ENCODE results near the gene NXPH1. TPM values are rescaled to one million over a fixed set of nuclear protein-coding genes. Genes with fewer than 3 reads are reported as not detected.

NXPH1 gene
- total RNA-seq, 1 donor from 2014 or later: not detected

- DNase-seq (ENCODE audit: low read depth): no peak
Measured at GRCh38 chr7:8507566-8507965, 74.2 kb downstream of the NXPH1 start.

- DNase-seq (ENCODE audit: low read depth): no peak
Measured at GRCh38 chr7:8509621-8510020, 76.2 kb downstream of the NXPH1 start.

- no peak for DNase-seq (ENCODE audit: low read depth)
Measured at GRCh38 chr7:8511855-8512254, 78.4 kb downstream of the NXPH1 start.

- DNase-seq (ENCODE audit: low read depth): no peak
Measured at GRCh38 chr7:8514781-8515519, 81.5 kb downstream of the NXPH1 start.

- no peak for DNase-seq (ENCODE audit: low read depth)
Measured at GRCh38 chr7:8515640-8516185, 82.3 kb downstream of the NXPH1 start.

GRCh38 chr7:8516976-8517375 lies 83.6 kb downstream of the NXPH1 start:
- DNase-seq (ENCODE audit: low read depth): no peak

GRCh38 chr7:8528311-8528710 lies 94.9 kb downstream of the NXPH1 start:
- no peak for DNase-seq (ENCODE audit: low read depth)

GRCh38 chr7:8531991-8532515 lies 98.6 kb downstream of the NXPH1 start:
- DNase-seq (ENCODE audit: low read depth): no peak

GRCh38 chr7:8536431-8536830 lies 103.0 kb downstream of the NXPH1 start:
- no peak for DNase-seq (ENCODE audit: low read depth)

GRCh38 chr7:8549046-8549445 lies 115.6 kb downstream of the NXPH1 start:
- DNase-seq (ENCODE audit: low read depth): no peak

- no peak for DNase-seq (ENCODE audit: low read depth)
Measured at GRCh38 chr7:8560501-8560900, 127.1 kb downstream of the NXPH1 start.

- no peak for DNase-seq (ENCODE audit: low read depth)
Measured at GRCh38 chr7:8561449-8561848, 128.0 kb downstream of the NXPH1 start.

GRCh38 chr7:8564281-8564680 lies 130.9 kb downstream of the NXPH1 start:
- no peak for DNase-seq (ENCODE audit: low read depth)

GRCh38 chr7:8566016-8566415 lies 132.6 kb downstream of the NXPH1 start:
- no peak for DNase-seq (ENCODE audit: low read depth)

GRCh38 chr7:8567626-8568025 lies 134.2 kb downstream of the NXPH1 start:
- no peak for DNase-seq (ENCODE audit: low read depth)

GRCh38 chr7:8579661-8580194 lies 146.3 kb downstream of the NXPH1 start:
- no peak for DNase-seq (ENCODE audit: low read depth)

GRCh38 chr7:8581842-8582241 lies 148.4 kb downstream of the NXPH1 start:
- no peak for DNase-seq (ENCODE audit: low read depth)

- no peak for DNase-seq (ENCODE audit: low read depth)
Measured at GRCh38 chr7:8582728-8583127, 149.3 kb downstream of the NXPH1 start.

- DNase-seq (ENCODE audit: low read depth): no peak
Measured at GRCh38 chr7:8585591-8585990, 152.2 kb downstream of the NXPH1 start.

GRCh38 chr7:8590225-8590624 lies 156.8 kb downstream of the NXPH1 start:
- DNase-seq (ENCODE audit: low read depth): no peak

GRCh38 chr7:8590791-8591190 lies 157.4 kb downstream of the NXPH1 start:
- no peak for DNase-seq (ENCODE audit: low read depth)

GRCh38 chr7:8591289-8591688 lies 157.9 kb downstream of the NXPH1 start:
- no peak for DNase-seq (ENCODE audit: low read depth)

GRCh38 chr7:8592167-8592566 lies 158.8 kb downstream of the NXPH1 start:
- no peak for DNase-seq (ENCODE audit: low read depth)
